ENCODE results near the gene KNSTRN. TPM values are rescaled to one million over a fixed set of nuclear protein-coding genes. Genes with fewer than 3 reads are reported as not detected.

KNSTRN gene
- total RNA-seq, 1 experiment from 2014 or later, result 115 TPM

GRCh38 chr15:40379853-40380252 is 2.7 kb upstream of the KNSTRN start:
- H3K79me2 ChIP-seq (ENCODE audit: low read length), result peaks cover 21% of the 10 kb centered on the region
- peak overlapping the region; percentile 57 for H3K4me2 ChIP-seq (ENCODE audit: low read length)
- peak overlapping the region; percentile 15 for H2AFZ ChIP-seq (ENCODE audit: low read length)
- H3K36me3 ChIP-seq (ENCODE audit: low read depth, low read length), result peaks cover 5% of the 10 kb centered on the region; the same call in 1 of the 2 replicates
- ATAC-seq (peak; percentile 69), DNase-seq (peak; percentile 96)
- intact Hi-C loops (cut with micrococcal nuclease), result no loop called here
- no peak for TF ChIP-seq CTCF (conservative IDR thresholded peaks at IDR 0.05; ENCODE audit: low read depth, low read length)
- TF ChIP-seq EZH2phosphoT487 (IDR thresholded peaks at IDR 0.05; ENCODE audit: borderline replicate concordance, low read length), result no peak
- TF ChIP-seq EZH2 (IDR thresholded peaks at IDR 0.05; ENCODE audit: low read length, unreplicated experiment), result no peak
- ChIA-PET POLR2A (ENCODE audit: unreplicated experiment) (interaction anchor here (0.6 kb wide), 1 partner anchor 26 kb away, joined by 4 read pairs; the partner anchor contains the start of gene IVD), CTCF (interaction anchor here (0.7 kb wide), 2 partner anchors 35 to 581 kb away, joined by 3 to 4 read pairs; no protein-coding TSS in a partner anchor)
- H3F3A ChIP-seq (ENCODE audit: low read length, unreplicated experiment), result no peaks in the 10 kb centered on the region
- H3K27me3 ChIP-seq (ENCODE audit: low read length), result no peaks in the 10 kb centered on the region
- H4K20me1 ChIP-seq (ENCODE audit: low read length), result no peaks in the 10 kb centered on the region
- no peaks in the 10 kb centered on the region for H3K9me2 ChIP-seq (replicated peaks; ENCODE audit: low read length)
- no peak overlapping the region for H3K4me3 ChIP-seq (ENCODE audit: low read length)
- H3K9ac ChIP-seq (ENCODE audit: low read length), result no peak overlapping the region; the same call in 1 of the 2 replicates
- no peaks in the 10 kb centered on the region for H3K9me3 ChIP-seq (ENCODE audit: low read length)
- peaks cover 33% of the 10 kb centered on the region for H3K4me1 ChIP-seq (ENCODE audit: insufficient read depth, low read length)
- BruUV-seq (replicated peaks), result no TSS peak
- H3K27ac ChIP-seq (ENCODE audit: low read length), result peak overlapping the region; percentile 76

GRCh38 chr15:40380636-40381035 is 1.9 kb upstream of the KNSTRN start:
- no peak overlapping the region for H2AFZ ChIP-seq (ENCODE audit: low read length)
- POLR2A ChIA-PET (ENCODE audit: unreplicated experiment), result interaction anchor here (0.6 kb wide), 2 partner anchors 25 to 807 kb away, joined by 3 to 4 read pairs; partner anchors contain the start of gene IVD
- DNase-seq (no peak), ATAC-seq (no peak)
- H3K9me3 ChIP-seq (ENCODE audit: low read length), result no peaks in the 10 kb centered on the region
- H3K79me2 ChIP-seq (ENCODE audit: low read length), result peaks cover 29% of the 10 kb centered on the region
- H3K4me1 ChIP-seq (ENCODE audit: insufficient read depth, low read length), result peaks cover 35% of the 10 kb centered on the region
- H3F3A ChIP-seq (ENCODE audit: low read length, unreplicated experiment), result no peaks in the 10 kb centered on the region
- H3K27me3 ChIP-seq (ENCODE audit: low read length), result no peaks in the 10 kb centered on the region
- no TSS peak for BruUV-seq (replicated peaks)
- no peak overlapping the region; the same call in 1 of the 2 replicates for H3K9ac ChIP-seq (ENCODE audit: low read length)
- CTCF ChIA-PET, result no interaction called here
- no peaks in the 10 kb centered on the region for H3K9me2 ChIP-seq (replicated peaks; ENCODE audit: low read length)
- no peak overlapping the region for H3K4me3 ChIP-seq (ENCODE audit: low read length)
- TF ChIP-seq EZH2phosphoT487 (IDR thresholded peaks at IDR 0.05; ENCODE audit: borderline replicate concordance, low read length), result no peak
- no peak for TF ChIP-seq CTCF (conservative IDR thresholded peaks at IDR 0.05; ENCODE audit: low read depth, low read length)
- no peak for TF ChIP-seq EZH2 (IDR thresholded peaks at IDR 0.05; ENCODE audit: low read length, unreplicated experiment)
- no peaks in the 10 kb centered on the region for H4K20me1 ChIP-seq (ENCODE audit: low read length)
- intact Hi-C loops (cut with micrococcal nuclease), result no loop called here
- H3K36me3 ChIP-seq (ENCODE audit: low read depth, low read length), result peaks cover 11% of the 10 kb centered on the region; the same call in 1 of the 2 replicates
- H3K4me2 ChIP-seq (ENCODE audit: low read length), result peak overlapping the region; percentile 57; the same call in 1 of the 2 replicates
- peak overlapping the region; percentile 76 for H3K27ac ChIP-seq (ENCODE audit: low read length)

Measured in PC-3 (cell line).